HUES6 (cell line): ENCODE results near the gene ADGRV1.

Source experiments
- H3K27ac ChIP-seq: 2 replicates; pipeline ENCODE4 v1.7.0; 2013; ENCODE audit warnings: low read depth, mild to moderate bottlenecking, low read length, inconsistent platforms
- H3K27me3 ChIP-seq: 2 replicates; pipeline ENCODE4 v1.6.1; 2013; ENCODE audit warnings: low read length; ENCODE audit not compliant: control insufficient read depth, insufficient read depth
- H3K36me3 ChIP-seq: 2 replicates; pipeline ENCODE4 v1.6.1; 2013; ENCODE audit warnings: low read length; ENCODE audit not compliant: control insufficient read depth, insufficient read depth
- H3K4me1 ChIP-seq: 2 replicates; pipeline ENCODE4 v1.6.1; 2013; ENCODE audit warnings: low read length; ENCODE audit not compliant: control insufficient read depth, insufficient read depth
- H3K4me3 ChIP-seq: 2 replicates; pipeline ENCODE4 v1.5.1; 2013; ENCODE audit warnings: low read depth, low read length
- H3K9ac ChIP-seq: one replicate; pipeline ENCODE4 v1.6.1; 2013; ENCODE audit warnings: mild to moderate bottlenecking, low read length
- H3K9me3 ChIP-seq: 2 replicates; pipeline ENCODE4 v1.6.1; 2013; ENCODE audit warnings: low read depth, low read length; ENCODE audit not compliant: control insufficient read depth, insufficient read depth

ADGRV1 gene

GRCh38 chr5:90534922-90535321 lies 23.7 kb upstream of the ADGRV1 start:
- Histone ChIP-seq H3K27ac (no peak overlapping the region), H3K36me3 (no peaks in the 10 kb centered on the region), H3K9ac (no peak overlapping the region), H3K9me3 (no peaks in the 10 kb centered on the region), H3K4me3 (no peak overlapping the region), H3K4me1 (peaks cover 8% of the 10 kb centered on the region; the same call in 1 of the 2 replicates), H3K27me3 (no peaks in the 10 kb centered on the region)

- no peak overlapping the region for H3K9ac ChIP-seq
- no peak overlapping the region for H3K4me3 ChIP-seq
- no peaks in the 10 kb centered on the region for H3K9me3 ChIP-seq
- no peaks in the 10 kb centered on the region for H3K36me3 ChIP-seq
- H3K4me1 ChIP-seq, result peaks cover 16% of the 10 kb centered on the region
- H3K27ac ChIP-seq, result peak overlapping the region; percentile 59; the same call in 1 of the 2 replicates
- no peaks in the 10 kb centered on the region for H3K27me3 ChIP-seq
Measured at GRCh38 chr5:90542827-90543519, 15.6 kb upstream of the ADGRV1 start.

- Histone ChIP-seq H3K36me3 (no peaks in the 10 kb centered on the region), H3K27me3 (no peaks in the 10 kb centered on the region), H3K9ac (no peak overlapping the region), H3K27ac (no peak overlapping the region), H3K4me1 (peaks cover 20% of the 10 kb centered on the region), H3K4me3 (no peak overlapping the region), H3K9me3 (no peaks in the 10 kb centered on the region)
Measured at GRCh38 chr5:90545511-90545910, 13.1 kb upstream of the ADGRV1 start.

GRCh38 chr5:90546216-90546837 lies 12.3 kb upstream of the ADGRV1 start:
- Histone ChIP-seq H3K27me3 (no peaks in the 10 kb centered on the region), H3K9ac (no peak overlapping the region), H3K4me1 (peaks cover 20% of the 10 kb centered on the region), H3K36me3 (no peaks in the 10 kb centered on the region), H3K27ac (no peak overlapping the region), H3K9me3 (no peaks in the 10 kb centered on the region), H3K4me3 (no peak overlapping the region)

GRCh38 chr5:90547072-90547536 lies 11.5 kb upstream of the ADGRV1 start:
- H3K9ac ChIP-seq, result no peak overlapping the region
- H3K27ac ChIP-seq, result no peak overlapping the region
- H3K36me3 ChIP-seq, result no peaks in the 10 kb centered on the region
- H3K4me3 ChIP-seq, result no peak overlapping the region
- no peaks in the 10 kb centered on the region for H3K9me3 ChIP-seq
- no peaks in the 10 kb centered on the region for H3K27me3 ChIP-seq
- H3K4me1 ChIP-seq, result peaks cover 20% of the 10 kb centered on the region

- H3K9me3 ChIP-seq, result no peaks in the 10 kb centered on the region
- H3K27ac ChIP-seq, result no peak overlapping the region
- no peak overlapping the region for H3K9ac ChIP-seq
- H3K36me3 ChIP-seq, result no peaks in the 10 kb centered on the region
- no peaks in the 10 kb centered on the region for H3K27me3 ChIP-seq
- H3K4me3 ChIP-seq, result no peak overlapping the region
- H3K4me1 ChIP-seq, result peaks cover 14% of the 10 kb centered on the region; the same call in 1 of the 2 replicates
Measured at GRCh38 chr5:90548069-90548593, 10.5 kb upstream of the ADGRV1 start.

- H3K27ac ChIP-seq, result no peak overlapping the region
- H3K36me3 ChIP-seq, result no peaks in the 10 kb centered on the region
- H3K4me1 ChIP-seq, result peaks cover 16% of the 10 kb centered on the region
- no peak overlapping the region for H3K4me3 ChIP-seq
- H3K27me3 ChIP-seq, result no peaks in the 10 kb centered on the region
- H3K9me3 ChIP-seq, result no peaks in the 10 kb centered on the region
- H3K9ac ChIP-seq, result no peak overlapping the region
Measured at GRCh38 chr5:90549223-90549622, 9.4 kb upstream of the ADGRV1 start.

GRCh38 chr5:90549729-90550275 lies 8.8 kb upstream of the ADGRV1 start:
- Histone ChIP-seq H3K27ac (no peak overlapping the region), H3K27me3 (no peaks in the 10 kb centered on the region), H3K36me3 (no peaks in the 10 kb centered on the region), H3K4me1 (peaks cover 22% of the 10 kb centered on the region), H3K9ac (no peak overlapping the region), H3K4me3 (no peak overlapping the region), H3K9me3 (no peaks in the 10 kb centered on the region)

GRCh38 chr5:90550963-90551362 lies 7.6 kb upstream of the ADGRV1 start:
- H3K36me3 ChIP-seq, result no peaks in the 10 kb centered on the region
- no peaks in the 10 kb centered on the region for H3K27me3 ChIP-seq
- H3K27ac ChIP-seq, result no peak overlapping the region
- no peaks in the 10 kb centered on the region for H3K9me3 ChIP-seq
- H3K9ac ChIP-seq, result no peak overlapping the region
- no peak overlapping the region for H3K4me3 ChIP-seq
- peaks cover 33% of the 10 kb centered on the region for H3K4me1 ChIP-seq

- Histone ChIP-seq H3K27me3 (peaks cover 2% of the 10 kb centered on the region; the same call in 1 of the 2 replicates), H3K4me1 (peaks cover 37% of the 10 kb centered on the region), H3K36me3 (no peaks in the 10 kb centered on the region), H3K27ac (no peak overlapping the region), H3K9me3 (no peaks in the 10 kb centered on the region), H3K9ac (no peak overlapping the region), H3K4me3 (no peak overlapping the region)
Measured at GRCh38 chr5:90551376-90551775, 7.2 kb upstream of the ADGRV1 start.

GRCh38 chr5:90553711-90554110 lies 4.9 kb upstream of the ADGRV1 start:
- Histone ChIP-seq H3K9me3 (no peaks in the 10 kb centered on the region), H3K9ac (no peak overlapping the region), H3K36me3 (no peaks in the 10 kb centered on the region), H3K27me3 (peaks cover 19% of the 10 kb centered on the region; the same call in 1 of the 2 replicates), H3K27ac (no peak overlapping the region), H3K4me3 (no peak overlapping the region), H3K4me1 (peaks cover 45% of the 10 kb centered on the region)
